Measurements from ENCODE around the gene C12orf54.

GRCh38 chr12:48482930-48483329, 632 bp downstream of the C12orf54 start:
- TF ChIP-seq CTCF (IDR thresholded peaks at IDR 0.05), result no peak
- TF ChIP-seq POLR2A (IDR thresholded peaks at IDR 0.05), result no peak
- TF ChIP-seq POLR2AphosphoS5 (IDR thresholded peaks at IDR 0.05), result no peak
